B cell (primary cell): Measurements from ENCODE around the gene VEGFB. TPM values are rescaled to one million over a fixed set of nuclear protein-coding genes. Genes with fewer than 3 reads are reported as not detected.
A peak's percentile ranks its signal among the peaks of the same experiment; 100 is the strongest.

Experiments used
- ATAC-seq: fragments of 200-7000 bp; cut with Tn5 transposase; one replicate; pipeline ENCODE4 v1.10.0; 2021; ENCODE audit warnings: low read depth, mild to moderate bottlenecking, moderate number of reproducible peaks, moderate library complexity
- CTCF ChIA-PET: fragments of 350-600 bp; sonication (Branson Sonifier 250); formaldehyde crosslinking; loops from one replicate; lab custom pipeline; 2021; ENCODE audit warnings: antibody characterized with exemption, inconsistent platforms; lab: Charles Lee
- POLR2A ChIA-PET: fragments of 350-600 bp; sonication (Branson Sonifier 250); formaldehyde crosslinking; loops from one replicate; lab custom pipeline; 2021; ENCODE audit warnings: antibody characterized with exemption; lab: Charles Lee
- DNase-seq: peaks from one replicate; pipeline ENCODE4 v3.0.0; 2013
- H2AFZ ChIP-seq: 2 replicates; pipeline ENCODE4 v1.6.1; 2012; ENCODE audit warnings: mild to moderate bottlenecking, low read depth, low read length; ENCODE audit not compliant: insufficient read depth, poor library complexity, severe bottlenecking
- H3K27ac ChIP-seq, 2 donors: 1 replicate in 1 of 2; 2 replicates in 1 of 2; pipeline ENCODE4 v1.5.1; 2012 to 2013; ENCODE audit warnings: low read length in 2 of 2, mild to moderate bottlenecking in 2 of 2, moderate library complexity in 1 of 2
- H3K27me3 ChIP-seq, 4 experiments: fragments of 200-600 bp in 1 of 4; sonication (generic) in 1 of 4; replicated peaks in 1 of 4; 1 replicate in 2 of 4; 2 replicates in 2 of 4; pipeline versions ENCODE4 v1.6.1 to v1.7.0; 2013 to 2016; ENCODE audit warnings: low read length in 3 of 4, mild to moderate bottlenecking in 2 of 4, mixed read lengths in 1 of 4, moderate library complexity in 1 of 4; ENCODE audit not compliant: insufficient read depth in 4 of 4, control insufficient read depth in 3 of 4; ENCODE audit errors: control extremely low read depth in 1 of 4
- H3K36me3 ChIP-seq, 2 experiments: replicated peaks in 1 of 2; 1 replicate in 1 of 2; 2 replicates in 1 of 2; pipeline versions ENCODE4 v1.6.1 to v1.7.1; 2013; ENCODE audit warnings: low read length in 1 of 2; ENCODE audit not compliant: insufficient read depth in 2 of 2, control insufficient read depth in 1 of 2; ENCODE audit errors: control extremely low read depth in 1 of 2, extremely low read depth in 1 of 2
- H3K4me1 ChIP-seq, 2 donors: fragments of 200-600 bp in 1 of 2; sonication (generic) in 1 of 2; 1 replicate in 1 of 2; 2 replicates in 1 of 2; pipeline versions ENCODE4 v1.5.1 to v1.6.1; 2013 to 2017; ENCODE audit warnings: low read length in 2 of 2; ENCODE audit not compliant: control insufficient read depth in 2 of 2, insufficient read depth in 2 of 2
- H3K4me2 ChIP-seq: replicated peaks from 2 replicates; pipeline ENCODE3; 2012; ENCODE audit warnings: mild to moderate bottlenecking, low read depth, low read length; ENCODE audit not compliant: poor library complexity, severe bottlenecking
- H3K4me3 ChIP-seq, 5 experiments: fragments of 200-600 bp in 1 of 5; sonication (generic) in 1 of 5; 1 replicate in 3 of 5; 2 replicates in 2 of 5; pipeline versions ENCODE4 v1.5.1 to v1.7.0; 2011 to 2016; ENCODE audit warnings: low read length in 4 of 5, mild to moderate bottlenecking in 4 of 5, low read depth in 2 of 5, control low read depth in 1 of 5, moderate library complexity in 1 of 5; ENCODE audit not compliant: insufficient read depth in 1 of 5; ENCODE audit errors: control extremely low read depth in 1 of 5, extremely low read depth in 1 of 5
- H3K79me2 ChIP-seq: fragments of 200-600 bp; sonication (generic); one replicate; pipeline ENCODE4 v1.6.0; 2016; ENCODE audit warnings: low read length; ENCODE audit not compliant: control insufficient read depth, insufficient read depth
- H3K9ac ChIP-seq: fragments of 200-600 bp; sonication (generic); 2 replicates; pipeline ENCODE4 v1.6.1; 2017; ENCODE audit warnings: mild to moderate bottlenecking, low read length, moderate library complexity
- H3K9me3 ChIP-seq, 3 donors: one replicate each; pipeline versions ENCODE4 v1.6.1 to v1.7.1; 2013; ENCODE audit warnings: low read length in 2 of 3; ENCODE audit not compliant: control insufficient read depth in 2 of 3, insufficient read depth in 1 of 3; ENCODE audit errors: control extremely low read depth in 1 of 3
- H4K20me1 ChIP-seq: 2 replicates; pipeline ENCODE4 v1.6.0; 2012; ENCODE audit warnings: mild to moderate bottlenecking, low read length; ENCODE audit not compliant: insufficient read depth, control insufficient read depth, poor library complexity, severe bottlenecking
- H3K27ac Mint-ChIP-seq: one replicate; pipeline ENCODE4 v1.8.0; 2021; ENCODE audit warnings: mixed read lengths
- H3K27me3 Mint-ChIP-seq: one replicate; pipeline ENCODE4 v1.8.0; 2021; ENCODE audit warnings: mixed read lengths
- H3K4me1 Mint-ChIP-seq: one replicate; pipeline ENCODE4 v1.8.0; 2021; ENCODE audit warnings: mixed read lengths
- H3K4me3 Mint-ChIP-seq: one replicate; pipeline ENCODE4 v1.8.0; 2021; ENCODE audit warnings: mixed read lengths
- H3K9me3 Mint-ChIP-seq: one replicate; pipeline ENCODE4 v1.8.0; 2022; ENCODE audit warnings: mixed read lengths; ENCODE audit not compliant: insufficient read depth
- CTCF ChIP-seq: fragments of 200-600 bp; IDR thresholded peaks from one replicate; pipeline ENCODE4 v1.8.0; 2022; ENCODE audit warnings: antibody characterized with exemption, mild to moderate bottlenecking
- EZH2 ChIP-seq: IDR thresholded peaks from 2 replicates; pipeline ENCODE4 v1.6.1; 2012; ENCODE audit warnings: borderline replicate concordance, low read depth, mild to moderate bottlenecking, moderate library complexity, low read length; ENCODE audit not compliant: insufficient read depth, poor library complexity, severe bottlenecking
- WGBS: methylation state at CpG from one replicate; pipeline ENCODE4 v1.1.5; 2013; ENCODE audit warnings: missing lambda C conversion rate; ENCODE audit not compliant: insufficient coverage; 5-methylcytosine and 5-hydroxymethylcytosine counted together
- intact Hi-C: fragments of 100-400 bp; cut with micrococcal nuclease; formaldehyde crosslinking; loops from one replicate; pipeline ENCODE4 v1.10.0; 2022
- polyA plus RNA-seq: library from polyadenylated mRNA; depleted of rRNA; stranded (reverse); fragments of >200 nt; gene quantifications from 2 replicates; pipeline ENCODE4 v1.2.3, GENCODE V29; 2012
- total RNA-seq, 2 donors: library from RNA; stranded (reverse); fragments of 120-200 nt in 1 of 2; gene quantifications; 1 replicate in 1 of 2; 2 replicates in 1 of 2; pipeline versions ENCODE4 v1.2.3 to v1.2.4, GENCODE V29; 2013 to 2022

VEGFB gene
- total and polyA plus RNA-seq, 2 donors (not counting 1 experiment from before 2014, with no cell fraction given): 56.4 to 152 TPM

DNA sequence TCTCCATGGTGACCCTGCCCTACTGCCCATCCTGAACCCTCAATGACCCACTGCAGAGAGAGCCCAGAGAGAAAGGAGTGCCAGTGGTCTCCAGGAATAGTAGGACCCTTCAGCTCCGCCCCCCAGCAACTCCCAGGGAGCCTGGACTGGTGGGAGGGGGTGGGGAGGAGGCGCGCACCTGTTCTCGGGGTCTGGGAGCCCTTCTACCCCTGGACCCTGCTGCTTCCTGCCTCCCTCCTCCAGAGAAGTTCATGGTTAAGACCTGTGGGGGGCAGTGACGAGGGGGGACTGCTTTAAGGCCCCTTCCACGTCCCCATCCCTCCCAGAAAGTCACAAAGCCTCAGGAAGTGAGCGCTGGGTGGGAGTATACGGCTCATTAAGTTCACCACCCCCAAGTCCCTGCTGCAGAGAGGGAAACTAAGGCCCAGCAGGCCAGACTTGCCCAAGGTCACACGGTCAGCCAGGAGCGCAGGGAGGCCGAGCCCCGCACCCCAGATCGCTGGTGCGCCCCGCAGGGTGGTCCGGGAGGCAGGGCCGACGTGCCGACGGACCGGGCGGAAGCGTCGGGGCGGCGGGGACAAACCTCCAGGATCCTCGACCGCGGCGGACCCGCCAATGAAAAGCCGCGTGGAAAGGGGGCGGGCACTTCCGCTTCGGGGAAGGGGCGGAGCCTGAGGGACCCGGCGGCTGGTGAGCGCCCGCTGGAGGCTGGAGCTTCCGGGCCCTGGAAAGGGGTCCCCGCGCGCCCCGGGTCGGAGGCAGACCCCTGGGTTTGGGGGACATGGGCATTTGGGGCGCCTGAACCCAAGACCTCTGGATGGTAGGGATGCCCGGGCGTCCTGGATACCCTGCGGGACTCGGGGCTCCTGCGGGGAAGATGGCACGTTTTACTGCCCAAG is 8.5 kb upstream of the VEGFB start, which contains the start of the genes NUDT22 and TRPT1:
TSS of gene NUDT22 (plus strand) at position 667 of the 899 bp plus-strand sequence. CDS start 379 bp downstream, outside the sequence.
TSS of gene TRPT1 (minus strand) at position 579 of the 899 bp plus-strand sequence. CDS start at position 253, 326 bp downstream.
- Histone ChIP-seq H3K27ac (peak within 1 kb of the TSS; percentile 82 to 86), H3K27me3 (no peaks in the 10 kb centered on the region), H3K4me1 (peaks cover 26 to 41% of the 10 kb centered on the region in 2 donors), H3K79me2 (peaks cover 21% of the 10 kb centered on the region), H3K4me3 (peak within 1 kb of the TSS; percentile 64 to 97 (median 92)), H4K20me1 (peaks cover 5% of the 10 kb centered on the region), H3K9me3 (no peaks in the 10 kb centered on the region), H3K36me3 (peaks cover 0 to 23% of the 10 kb centered on the region in 2 experiments), H3K9ac (peak within 1 kb of the TSS; percentile 85), H3K4me2 (peak within 1 kb of the TSS; percentile 98), H2AFZ (peak within 1 kb of the TSS; percentile 86)
- Mint-ChIP-seq H3K9me3 (no peaks in the 10 kb centered on the region), H3K27ac (peak within 1 kb of the TSS; percentile 93), H3K4me3 (peak within 1 kb of the TSS; percentile 91), H3K4me1 (peaks cover 43% of the 10 kb centered on the region), H3K27me3 (no peaks in the 10 kb centered on the region)
- WGBS: under 1% methylated on average over 47 of the region's 54 CpGs
- POLR2A ChIA-PET: interaction anchor here (0.5 to 6.3 kb wide), 13 partner anchors 8 to 1107 kb away, joined by 3 to 78 read pairs (median 4); partner anchors contain the start of genes FERMT3, FKBP2 and PPP1R14B
- TF ChIP-seq EZH2 (no peak), CTCF (peak; percentile 63)
- CTCF ChIA-PET: interaction anchor here (0.7 to 5.2 kb wide), 14 partner anchors 9 to 129 kb away, joined by 3 to 70 read pairs (median 4); partner anchors contain the start of genes FERMT3, FKBP2 and PLCB3
- intact Hi-C loops: loop anchor here (1.0 kb wide), 7 partner anchors 8 to 43 kb away; partner anchors contain the start of genes PLCB3, PPP1R14B and VEGFB
- peak; percentile 91 for DNase-seq
- ATAC-seq: peak; percentile 53
